22Rv1 (cell line): Measurements from ENCODE around the gene LMCD1.

Source experiments
- CTCF ChIP-seq: fragments of 450-650 bp; IDR thresholded peaks from 2 replicates; pipeline ENCODE4 v1.5.1; 2017; ENCODE audit warnings: mild to moderate bottlenecking
- ZFX ChIP-seq: fragments of 450-650 bp; IDR thresholded peaks from 2 replicates; pipeline ENCODE4 v1.6.1; 2017; ENCODE audit warnings: antibody characterized with exemption, borderline replicate concordance

GRCh38 chr3:8523041-8523440 lies 21.4 kb downstream of the LMCD1 start:
- TF ChIP-seq CTCF (no peak), ZFX (no peak)
